GDM1 (cell line): ENCODE results near the gene FBH1.
"Not testable (repeated sequence)": the region's sequence is repeated elsewhere in the genome, so short reads cannot be mapped to it uniquely, and the experiment has no call there.

Source experiments
- DNase-seq: peaks from one replicate; lab custom pipeline; 2025; lab: John Stamatoyannopoulos, UW

The FBH1 gene

DNA sequence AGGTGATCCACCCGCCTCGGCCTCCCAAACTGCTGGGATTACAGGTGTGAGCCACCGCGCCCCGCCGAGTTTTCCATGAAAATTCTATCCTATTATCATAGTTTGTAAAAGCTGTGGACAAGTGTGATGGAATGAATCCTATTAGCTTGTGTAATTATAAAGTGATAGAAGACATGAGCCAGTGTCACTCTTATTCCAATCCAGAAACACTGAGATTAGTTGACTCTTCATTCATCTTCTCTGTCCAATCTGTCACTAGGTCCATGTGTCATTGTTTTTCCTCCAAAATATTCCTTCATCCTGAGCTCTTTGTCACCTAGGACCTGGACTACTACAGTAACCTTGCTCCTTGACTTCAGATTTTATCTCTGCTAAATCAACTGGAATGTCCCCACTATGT is 13.5 kb downstream of the FBH1 start:
- no peak for DNase-seq

- DNase-seq = no peak
Observed at GRCh38 chr10:5904227-5904626, 14.2 kb downstream of the FBH1 start.

DNA sequence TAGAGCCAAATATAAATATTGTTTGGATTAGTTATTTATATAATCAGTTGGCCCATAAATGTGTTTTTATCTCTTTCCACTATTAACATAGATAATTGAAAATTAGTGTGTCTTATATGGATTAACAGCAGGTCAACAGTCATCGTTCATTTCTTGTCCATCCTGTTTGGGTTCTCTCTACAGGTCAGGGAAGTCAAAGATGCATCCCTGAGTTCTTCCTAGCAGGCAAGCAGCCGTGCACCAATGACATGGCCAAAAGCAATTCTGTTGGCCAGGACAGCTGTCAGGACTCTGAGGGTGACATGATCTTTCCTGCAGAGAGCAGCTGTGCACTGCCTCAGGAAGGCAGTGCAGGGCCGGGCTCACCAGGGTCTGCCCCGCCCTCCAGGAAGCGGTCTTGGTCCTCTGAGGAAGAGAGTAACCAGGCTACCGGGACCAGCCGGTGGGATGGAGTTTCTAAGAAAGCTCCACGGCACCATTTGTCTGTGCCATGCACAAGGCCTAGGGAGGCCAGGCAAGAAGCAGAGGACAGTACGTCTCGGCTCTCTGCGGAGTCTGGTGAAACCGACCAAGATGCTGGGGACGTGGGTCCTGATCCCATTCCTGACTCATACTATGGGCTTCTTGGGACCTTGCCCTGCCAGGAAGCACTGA is 15.9 kb downstream of the FBH1 start:
- no peak for DNase-seq

GRCh38 chr10:5906651-5907050 is 16.6 kb downstream of the FBH1 start:
- DNase-seq = no peak

DNA sequence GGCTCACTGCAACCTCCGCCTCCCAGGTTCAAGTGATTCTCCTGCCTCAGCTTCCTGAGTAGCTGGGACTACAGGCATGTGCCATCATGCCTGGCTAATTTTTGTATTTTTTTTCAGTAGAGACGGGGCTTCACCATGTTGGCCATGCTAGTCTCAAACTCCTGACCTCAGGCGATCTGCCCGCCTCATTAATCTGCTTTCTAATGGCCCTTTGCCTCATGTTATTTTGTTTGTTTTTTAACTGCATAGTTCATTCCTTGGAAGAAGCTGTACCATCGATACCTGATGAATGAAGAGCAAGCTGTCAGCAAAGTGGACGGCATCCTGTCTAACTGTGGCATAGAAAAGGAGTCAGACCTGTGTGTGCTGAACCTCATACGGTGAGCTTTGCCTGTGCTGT is 18.6 kb downstream of the FBH1 start:
- DNase-seq = not testable (repeated sequence)

DNA sequence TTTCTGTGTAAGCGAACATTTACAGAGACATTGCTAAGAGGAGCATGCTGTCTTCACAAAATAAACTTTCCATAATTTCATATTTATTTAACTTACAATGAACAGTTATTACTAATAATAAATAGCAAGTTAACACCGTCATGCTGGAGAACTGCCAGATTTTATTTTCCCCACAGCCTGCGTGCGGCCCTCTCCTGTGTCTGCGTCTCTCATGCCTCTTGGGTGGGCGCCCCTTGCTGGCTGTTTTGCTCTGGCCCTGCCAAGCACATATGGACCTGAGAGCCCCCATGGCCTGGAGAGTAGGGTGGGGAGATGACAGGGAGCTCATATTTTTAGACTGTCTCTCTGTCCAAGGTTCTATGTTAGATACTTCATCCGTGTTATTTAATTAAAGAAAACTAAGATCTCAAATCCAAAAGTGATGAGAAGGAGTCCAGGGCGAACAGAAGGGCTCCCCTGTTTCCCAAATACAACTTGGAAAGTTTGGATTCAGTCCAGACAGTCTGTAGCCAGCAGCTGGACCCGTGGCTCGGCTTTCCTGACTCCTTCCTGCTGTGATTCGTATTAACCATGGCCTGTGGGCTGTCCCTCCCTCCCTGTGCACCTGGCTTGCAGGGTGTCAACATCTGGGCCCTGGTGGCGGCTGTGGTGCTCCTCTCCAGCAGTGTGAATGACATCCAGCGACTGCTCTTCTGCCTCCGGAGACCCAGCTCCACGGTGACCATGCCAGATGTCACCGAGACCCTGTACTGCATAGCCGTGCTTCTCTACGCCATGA is 20.5 kb downstream of the FBH1 start:
- no peak for DNase-seq

DNA sequence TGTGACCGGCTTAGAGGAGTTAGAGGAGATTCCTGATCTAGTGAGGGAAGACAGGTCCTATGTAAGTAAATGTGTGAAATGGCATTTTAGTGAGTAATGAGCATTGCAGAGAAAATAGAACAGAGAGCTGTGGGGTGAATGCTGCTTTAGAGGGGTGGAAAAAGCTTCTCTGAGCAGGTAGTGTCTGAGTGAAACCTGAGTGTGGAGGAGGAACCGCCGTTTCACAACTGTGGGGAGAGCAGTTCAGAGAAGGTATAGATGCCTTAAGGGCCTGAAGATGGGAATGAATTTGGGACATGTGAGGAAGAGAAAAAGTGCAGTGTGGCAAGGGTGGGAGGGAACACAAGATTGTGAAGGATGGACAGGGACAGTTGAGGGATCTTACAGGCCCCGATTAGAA is 21.6 kb downstream of the FBH1 start:
- DNase-seq = no peak

GRCh38 chr10:5913736-5914135 is 23.7 kb downstream of the FBH1 start:
- DNase-seq = no peak

DNA sequence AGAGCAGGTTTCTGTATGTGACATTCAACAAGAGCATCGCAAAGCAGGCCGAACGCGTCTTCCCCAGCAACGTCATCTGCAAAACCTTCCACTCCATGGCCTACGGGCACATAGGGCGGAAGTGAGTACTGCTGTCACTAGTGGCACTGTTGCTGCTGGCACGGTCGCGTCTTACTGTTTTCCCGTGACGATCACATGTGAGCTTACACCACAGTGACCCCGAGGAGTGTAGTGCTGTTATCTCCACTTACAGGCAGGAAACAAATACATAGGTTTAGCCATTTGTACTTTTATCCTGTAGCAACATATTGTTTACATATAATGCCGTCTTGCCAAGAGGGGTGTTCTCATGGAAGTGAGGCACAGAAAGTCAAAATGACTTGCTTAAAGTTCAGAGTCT is 25.4 kb downstream of the FBH1 start:
- no peak for DNase-seq

DNA sequence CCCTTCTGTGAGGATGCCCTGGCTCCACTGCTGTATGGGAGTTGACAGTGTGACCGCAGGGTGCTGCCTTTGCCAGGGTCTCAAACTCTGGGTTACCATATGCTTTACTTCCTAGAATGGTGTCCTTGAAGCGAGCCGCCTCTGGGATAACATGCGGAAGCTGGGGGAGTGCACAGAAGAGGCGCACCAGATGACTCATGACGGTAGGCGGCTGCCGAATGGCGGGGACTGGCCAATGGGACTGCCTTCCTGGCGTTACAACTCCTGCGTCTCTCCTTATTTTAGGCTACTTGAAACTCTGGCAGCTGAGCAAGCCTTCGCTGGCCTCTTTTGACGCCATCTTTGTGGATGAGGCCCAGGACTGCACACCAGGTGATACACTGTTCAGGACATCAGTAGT is 27.3 kb downstream of the FBH1 start:
- DNase-seq = no peak

GRCh38 chr10:5918763-5919162 is 28.7 kb downstream of the FBH1 start:
- no peak for DNase-seq

GRCh38 chr10:5919568-5919967 is 29.5 kb downstream of the FBH1 start:
- no peak for DNase-seq

DNA sequence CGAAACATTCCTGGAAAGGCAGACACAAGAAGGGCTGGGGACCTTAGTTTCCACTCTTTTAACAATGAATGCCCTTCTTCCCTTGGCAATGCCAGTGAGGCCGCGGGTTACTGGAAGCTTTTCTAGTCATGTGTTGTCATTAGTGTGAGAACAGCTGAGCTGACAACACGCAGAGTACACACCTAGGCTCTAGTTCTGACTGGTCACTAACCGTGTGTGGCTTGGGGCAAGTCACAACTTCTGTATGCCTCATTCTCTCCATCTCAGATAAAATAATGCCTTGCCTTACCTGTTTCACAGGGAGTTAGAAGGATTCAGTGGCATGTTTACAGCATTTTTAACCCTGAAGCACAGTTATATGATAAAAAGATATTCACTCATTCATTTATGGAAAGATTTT is 31.7 kb downstream of the FBH1 start:
- no peak for DNase-seq

DNA sequence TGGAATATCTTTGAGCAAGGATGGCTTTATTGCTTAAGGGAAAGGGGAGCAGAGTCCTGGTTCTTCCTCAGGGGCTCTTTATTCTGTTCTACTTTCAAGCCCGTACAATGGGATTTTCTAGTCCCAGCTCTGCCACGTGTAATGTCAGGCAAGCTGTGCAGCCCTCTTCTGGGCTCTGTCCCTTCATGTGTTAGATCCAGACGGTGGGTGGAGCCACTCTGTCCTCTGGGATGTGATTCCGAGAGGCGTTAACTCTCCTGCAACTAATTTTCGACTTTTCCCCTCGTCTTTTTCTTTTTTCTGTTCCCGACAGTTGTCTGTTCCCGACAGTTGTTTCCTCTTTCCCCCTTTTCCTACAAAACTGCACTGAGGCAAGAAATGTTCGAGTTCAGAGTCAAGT is 34.8 kb downstream of the FBH1 start:
- DNase-seq = no peak

- no peak for DNase-seq
Observed at GRCh38 chr10:5927306-5927705, 37.3 kb downstream of the FBH1 start.

DNA sequence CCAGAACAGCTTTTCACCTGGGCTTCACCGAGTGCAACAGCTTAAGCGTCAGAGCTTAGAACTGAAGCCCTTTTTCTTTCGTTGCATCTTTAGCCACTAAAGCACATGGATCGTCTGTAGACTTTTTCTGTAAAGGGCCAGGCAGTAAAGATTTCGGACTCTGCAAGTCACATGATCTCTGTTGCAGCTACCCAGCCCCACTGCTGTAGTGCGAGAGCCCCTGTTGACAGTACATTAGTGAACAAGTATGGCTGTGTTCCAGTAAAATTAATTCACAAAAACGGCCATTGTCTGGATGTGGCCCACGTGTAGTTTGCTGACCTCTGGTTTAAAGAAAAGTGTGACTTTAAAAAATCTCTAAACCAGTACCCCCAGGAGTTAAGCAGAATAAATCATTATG is 39.4 kb downstream of the FBH1 start:
- DNase-seq = no peak

GRCh38 chr10:5930272-5930671 is 40.2 kb downstream of the FBH1 start:
- no peak for DNase-seq

DNA sequence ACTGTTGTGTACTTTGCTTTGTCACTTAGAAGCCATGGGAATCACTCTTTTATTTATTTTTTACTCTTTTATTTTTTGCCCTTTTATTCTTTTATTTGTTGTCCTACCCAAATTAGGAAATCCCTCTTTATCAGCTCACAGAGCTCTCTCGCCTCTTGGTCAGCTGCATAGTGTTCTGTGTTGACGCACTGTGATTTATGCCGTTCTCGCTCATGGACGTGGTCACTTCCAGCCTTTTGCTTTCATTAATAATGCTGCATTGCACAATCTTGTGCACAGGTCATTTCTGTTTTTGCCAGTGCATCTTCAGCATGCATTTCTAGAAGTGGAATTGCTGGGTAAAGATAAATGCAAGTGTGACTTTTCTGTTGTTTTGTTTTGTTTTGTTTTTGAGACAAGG is 42.3 kb downstream of the FBH1 start:
- no peak for DNase-seq

- DNase-seq = no peak
Observed at GRCh38 chr10:5933909-5934546, 44.0 kb downstream of the FBH1 start.

GRCh38 chr10:5935628-5936027 is 45.6 kb downstream of the FBH1 start:
- no peak for DNase-seq

DNA sequence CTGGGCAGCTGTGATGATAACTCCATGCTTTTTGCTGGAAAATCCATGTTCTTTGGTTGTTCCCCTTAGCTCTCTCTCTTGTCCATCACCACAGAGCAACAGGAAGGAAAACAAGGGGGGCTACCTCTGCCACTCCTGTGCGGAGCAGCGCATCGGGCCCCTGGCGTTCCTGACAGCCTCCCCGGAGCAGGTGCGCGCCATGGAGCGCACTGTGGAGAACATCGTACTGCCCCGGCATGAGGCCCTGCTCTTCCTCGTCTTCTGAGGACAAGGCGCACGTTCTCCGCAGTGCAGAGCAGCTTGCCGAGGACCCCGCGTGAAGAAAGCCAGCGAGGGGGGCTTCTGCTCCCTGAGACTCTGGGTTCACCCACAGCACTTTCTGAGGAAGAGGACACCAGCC is 47.0 kb downstream of the FBH1 start:
- DNase-seq = no peak

GRCh38 chr10:5938291-5938690 is 48.2 kb downstream of the FBH1 start:
- no peak for DNase-seq

DNA sequence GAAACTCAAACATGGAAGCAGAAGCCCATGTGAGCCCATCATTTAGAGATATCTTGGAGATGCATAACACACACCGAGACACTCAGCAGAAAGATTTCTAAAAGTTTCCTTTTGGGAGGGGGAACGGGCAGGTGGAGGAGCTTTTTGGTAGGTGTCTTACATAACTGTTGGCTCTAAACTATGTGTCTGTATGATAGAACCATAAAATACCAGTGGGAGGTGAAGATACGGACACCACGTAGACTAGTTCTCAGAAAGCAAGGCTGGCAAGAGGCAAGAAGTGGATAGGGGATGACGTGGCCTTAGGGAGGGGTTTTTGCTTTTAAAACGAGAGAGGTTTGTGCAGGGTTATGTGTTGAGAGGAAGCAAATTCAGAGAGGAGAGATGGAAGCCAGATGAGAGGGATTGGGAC is 50.8 kb downstream of the FBH1 start:
- no peak for DNase-seq
